Stimulated activated CD4-positive, alpha-beta T cell treated with anti-CD3 and anti-CD28 coated beads, Interleukin-1b, Interleukin-23, amount 100 ng/mL, for 4 hours (primary cell): Measurements from ENCODE around the gene G2E3.
"Not testable (repeated sequence)": the region's sequence is repeated elsewhere in the genome, so short reads cannot be mapped to it uniquely, and the experiment has no call there.

Experiments used
- DNase-seq, 2 donors: peaks; one replicate each; pipeline ENCODE4 v3.0.0-alpha.2; 2020; ENCODE audit warnings: low read depth in 2 of 2

Gene G2E3, protein sequence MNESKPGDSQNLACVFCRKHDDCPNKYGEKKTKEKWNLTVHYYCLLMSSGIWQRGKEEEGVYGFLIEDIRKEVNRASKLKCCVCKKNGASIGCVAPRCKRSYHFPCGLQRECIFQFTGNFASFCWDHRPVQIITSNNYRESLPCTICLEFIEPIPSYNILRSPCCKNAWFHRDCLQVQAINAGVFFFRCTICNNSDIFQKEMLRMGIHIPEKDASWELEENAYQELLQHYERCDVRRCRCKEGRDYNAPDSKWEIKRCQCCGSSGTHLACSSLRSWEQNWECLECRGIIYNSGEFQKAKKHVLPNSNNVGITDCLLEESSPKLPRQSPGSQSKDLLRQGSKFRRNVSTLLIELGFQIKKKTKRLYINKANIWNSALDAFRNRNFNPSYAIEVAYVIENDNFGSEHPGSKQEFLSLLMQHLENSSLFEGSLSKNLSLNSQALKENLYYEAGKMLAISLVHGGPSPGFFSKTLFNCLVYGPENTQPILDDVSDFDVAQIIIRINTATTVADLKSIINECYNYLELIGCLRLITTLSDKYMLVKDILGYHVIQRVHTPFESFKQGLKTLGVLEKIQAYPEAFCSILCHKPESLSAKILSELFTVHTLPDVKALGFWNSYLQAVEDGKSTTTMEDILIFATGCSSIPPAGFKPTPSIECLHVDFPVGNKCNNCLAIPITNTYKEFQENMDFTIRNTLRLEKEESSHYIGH

DNA sequence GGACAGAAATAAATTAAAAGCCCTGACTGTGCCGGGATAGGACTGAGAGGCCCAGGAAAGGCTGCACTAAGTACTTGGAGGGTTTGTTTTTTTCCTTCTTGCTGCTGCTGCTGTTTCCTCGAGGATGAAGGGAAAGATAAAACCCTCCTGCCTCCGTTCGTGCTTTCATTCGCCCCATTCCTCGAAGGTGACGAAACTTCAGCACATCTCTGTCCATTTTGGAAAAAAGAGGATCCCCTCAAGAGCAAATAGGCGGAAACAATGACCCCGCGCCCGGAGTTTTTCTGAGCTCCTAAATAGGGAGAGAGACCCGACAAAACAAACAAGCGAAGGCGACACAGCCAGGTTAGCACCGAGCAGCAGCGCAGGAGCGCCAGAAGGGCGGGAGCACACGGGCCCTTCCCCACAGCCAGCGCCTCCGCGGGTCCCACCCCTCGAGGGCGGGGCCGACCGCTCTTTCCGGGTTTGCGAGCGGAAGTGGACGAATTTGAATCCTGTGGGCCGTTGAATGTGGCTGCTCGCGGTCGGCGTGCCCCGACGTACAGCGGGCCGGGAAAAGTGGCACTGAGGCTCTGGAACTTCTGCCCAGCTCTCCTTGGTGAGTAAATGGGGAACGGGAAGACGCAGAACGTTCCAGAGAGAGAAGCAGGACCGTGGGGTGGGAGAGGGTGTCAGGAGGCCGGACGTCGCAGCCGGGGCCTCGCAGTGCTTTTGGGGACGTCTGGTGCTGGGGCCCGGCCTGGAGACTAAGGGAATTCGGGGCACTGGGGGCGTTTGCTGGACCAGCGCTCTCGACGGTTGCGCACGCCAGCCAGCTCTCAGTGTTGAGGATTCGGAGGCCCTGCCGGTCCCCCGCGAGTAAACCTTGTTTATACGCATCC is at the start of gene G2E3:
Gene G2E3 (plus strand): TSS at position 484 of the 881 bp plus-strand sequence. CDS start 21,922 bp downstream, outside the sequence.
- peak; percentile 76 to 87 for DNase-seq

DNA sequence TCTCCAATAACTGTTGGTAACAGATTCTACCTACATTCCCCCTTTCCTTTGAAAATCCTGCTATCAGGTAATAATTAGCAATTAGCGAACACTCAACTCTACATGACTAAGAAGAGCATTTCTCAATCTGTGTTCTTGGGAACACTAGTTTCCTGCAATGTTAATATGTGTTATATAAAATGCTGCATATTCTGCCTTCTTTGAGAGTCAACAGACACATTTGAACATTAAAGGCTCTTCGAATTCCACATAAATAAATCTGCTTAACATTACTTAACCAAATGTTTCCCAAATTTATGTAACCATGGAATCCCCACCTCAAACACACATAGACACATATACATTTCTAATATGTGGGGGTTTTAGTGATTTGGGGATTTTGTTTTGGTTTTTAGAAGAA is 41.2 kb upstream of the G2E3 start:
- no peak for DNase-seq

DNA sequence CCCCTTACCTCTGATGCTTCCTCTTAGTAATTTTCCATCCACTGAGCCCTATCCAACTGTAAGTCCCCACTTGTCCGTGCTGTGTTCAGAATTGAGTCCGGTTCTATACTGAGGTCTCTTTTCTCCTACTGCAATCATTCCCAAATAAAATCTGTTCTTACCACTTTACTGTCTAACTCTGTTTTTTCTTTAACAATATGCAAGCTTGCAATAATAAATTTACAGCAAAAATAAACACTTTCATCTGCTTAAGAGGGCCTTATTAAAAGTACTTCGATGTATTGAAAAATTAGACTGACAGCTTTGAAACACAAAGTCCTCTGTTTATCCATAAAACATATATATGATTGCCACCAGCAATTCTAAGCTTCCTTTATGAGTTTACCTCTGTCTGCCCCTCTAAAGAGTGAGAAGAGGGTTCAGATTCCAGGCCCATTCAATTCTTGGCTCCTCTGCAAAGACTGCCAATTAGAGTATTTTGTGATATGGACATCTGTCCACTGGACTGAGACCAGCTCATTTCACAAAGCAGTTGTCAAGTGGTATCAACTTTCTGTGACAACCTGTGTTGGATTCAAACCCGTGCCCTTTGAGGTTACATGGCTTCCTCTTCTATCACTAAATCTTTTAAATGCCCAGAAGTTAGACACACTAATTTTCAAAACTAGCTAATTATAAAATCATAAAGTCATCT is 39.9 kb upstream of the G2E3 start:
- DNase-seq: no peak

DNA sequence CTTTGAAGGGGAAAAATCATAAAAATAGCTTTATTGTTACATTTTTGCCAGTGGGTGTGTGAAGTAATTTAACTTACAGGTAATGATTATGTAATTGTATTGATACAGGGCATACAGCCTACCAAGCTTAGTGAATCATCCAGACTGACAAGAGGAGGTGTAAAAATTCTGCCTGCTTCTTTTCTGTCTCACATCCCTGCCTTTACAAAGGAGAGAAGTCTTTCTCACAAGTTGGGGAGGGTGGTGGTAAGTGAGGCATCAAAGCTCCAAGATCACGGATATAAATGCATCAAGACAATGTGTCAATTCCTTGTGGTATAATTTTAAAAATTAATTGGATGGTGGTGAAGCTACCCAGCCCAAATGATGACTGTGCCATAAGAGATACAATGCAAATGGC is 39.0 kb upstream of the G2E3 start:
- DNase-seq: no peak

DNA sequence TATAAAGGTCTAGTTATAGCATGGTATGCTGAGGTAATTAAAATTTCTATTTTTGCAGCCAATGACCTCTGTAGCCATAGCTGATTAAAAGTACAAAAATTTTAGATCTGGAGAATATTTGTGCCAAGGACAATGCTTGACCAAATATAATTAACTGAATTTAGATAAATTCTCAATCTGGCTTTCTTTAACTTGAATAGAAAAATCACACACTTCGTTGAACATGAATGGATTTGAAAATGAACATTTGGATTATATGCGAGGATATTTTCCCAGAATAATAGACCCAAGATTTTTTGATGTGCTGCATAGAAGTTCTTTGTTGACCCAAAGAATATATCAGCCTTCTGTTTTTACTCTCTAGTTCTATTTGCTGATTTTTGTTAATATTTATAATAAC is 38.4 kb upstream of the G2E3 start:
- no peak for DNase-seq

DNA sequence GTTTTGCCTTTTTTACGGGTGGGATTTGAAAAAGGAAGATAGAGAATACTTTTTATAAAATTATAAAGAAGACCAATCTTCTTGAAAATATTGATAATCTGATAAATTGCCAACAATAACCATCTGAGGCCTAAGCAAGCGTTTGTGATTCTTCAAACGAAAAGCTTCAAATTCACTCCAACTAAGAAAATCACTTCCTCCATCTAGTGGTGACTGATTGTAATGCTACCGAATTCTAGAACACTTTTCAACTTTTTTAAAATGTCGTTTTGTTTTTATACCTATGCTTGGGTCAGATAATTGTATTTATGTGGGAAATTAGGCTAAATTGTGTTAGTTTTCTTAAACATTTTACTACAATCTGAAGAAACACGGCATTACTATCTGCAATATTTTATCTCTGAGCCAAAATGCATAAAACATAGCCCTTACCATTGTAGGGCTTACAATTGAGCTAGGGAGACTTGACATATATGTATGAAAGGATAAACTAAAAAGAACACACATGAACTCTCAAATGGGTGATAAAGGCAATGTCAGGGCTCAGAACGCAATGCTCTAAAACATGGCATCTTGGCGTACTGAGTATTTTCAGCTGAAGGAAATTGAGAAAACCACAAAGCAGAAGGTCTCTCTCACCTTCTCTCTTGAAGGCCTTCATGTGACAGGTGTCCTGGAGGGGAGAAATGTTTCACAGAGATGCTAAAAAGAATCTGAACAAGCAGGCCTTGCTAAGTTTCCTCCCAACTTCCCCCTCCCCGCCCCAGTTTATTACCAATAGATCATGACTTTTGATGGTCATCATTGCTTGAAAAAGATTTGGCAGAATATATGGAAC is 36.8 kb upstream of the G2E3 start:
- no peak for DNase-seq

DNA sequence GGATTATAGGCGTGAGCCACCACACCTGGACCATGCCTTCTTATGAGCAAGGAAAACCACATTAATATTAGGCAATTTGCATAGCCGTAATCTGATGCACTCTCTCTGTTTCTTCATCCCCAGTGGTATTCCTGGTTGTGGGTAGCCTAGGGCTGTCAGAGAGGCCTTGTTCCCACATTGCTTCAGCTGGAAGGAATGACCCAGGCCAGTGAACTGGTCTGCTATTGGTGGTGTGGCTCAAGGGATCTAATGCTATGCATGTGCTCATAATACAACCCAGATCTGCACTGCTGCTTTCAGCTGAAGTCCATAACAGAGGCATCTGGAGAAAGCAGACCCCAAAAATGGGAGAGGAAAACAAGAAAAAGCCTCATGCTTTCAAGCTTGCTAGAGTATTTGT is 33.1 kb upstream of the G2E3 start:
- no peak for DNase-seq

DNA sequence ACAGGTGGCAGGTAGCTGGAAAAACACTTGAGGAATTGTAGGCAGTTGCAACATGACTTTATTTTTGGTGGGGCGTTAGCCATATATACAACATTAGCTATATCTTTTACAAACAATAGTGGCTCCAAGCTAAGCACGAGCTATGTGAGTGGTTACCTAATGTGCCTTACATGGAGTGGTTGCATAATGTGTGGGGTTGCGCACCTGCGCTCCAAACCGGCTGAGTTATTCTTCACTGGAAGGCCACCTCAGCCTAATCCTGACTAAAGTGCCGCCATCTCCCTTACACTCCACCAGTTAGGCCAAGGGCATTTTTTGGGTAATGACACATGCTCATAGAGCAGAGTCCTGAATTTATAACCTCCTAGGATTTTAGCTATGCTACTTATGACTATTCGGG is 31.8 kb upstream of the G2E3 start:
- no peak for DNase-seq

- DNase-seq: no peak
Measured at GRCh38 chr14:30528119-30528518, 30.8 kb upstream of the G2E3 start.

DNA sequence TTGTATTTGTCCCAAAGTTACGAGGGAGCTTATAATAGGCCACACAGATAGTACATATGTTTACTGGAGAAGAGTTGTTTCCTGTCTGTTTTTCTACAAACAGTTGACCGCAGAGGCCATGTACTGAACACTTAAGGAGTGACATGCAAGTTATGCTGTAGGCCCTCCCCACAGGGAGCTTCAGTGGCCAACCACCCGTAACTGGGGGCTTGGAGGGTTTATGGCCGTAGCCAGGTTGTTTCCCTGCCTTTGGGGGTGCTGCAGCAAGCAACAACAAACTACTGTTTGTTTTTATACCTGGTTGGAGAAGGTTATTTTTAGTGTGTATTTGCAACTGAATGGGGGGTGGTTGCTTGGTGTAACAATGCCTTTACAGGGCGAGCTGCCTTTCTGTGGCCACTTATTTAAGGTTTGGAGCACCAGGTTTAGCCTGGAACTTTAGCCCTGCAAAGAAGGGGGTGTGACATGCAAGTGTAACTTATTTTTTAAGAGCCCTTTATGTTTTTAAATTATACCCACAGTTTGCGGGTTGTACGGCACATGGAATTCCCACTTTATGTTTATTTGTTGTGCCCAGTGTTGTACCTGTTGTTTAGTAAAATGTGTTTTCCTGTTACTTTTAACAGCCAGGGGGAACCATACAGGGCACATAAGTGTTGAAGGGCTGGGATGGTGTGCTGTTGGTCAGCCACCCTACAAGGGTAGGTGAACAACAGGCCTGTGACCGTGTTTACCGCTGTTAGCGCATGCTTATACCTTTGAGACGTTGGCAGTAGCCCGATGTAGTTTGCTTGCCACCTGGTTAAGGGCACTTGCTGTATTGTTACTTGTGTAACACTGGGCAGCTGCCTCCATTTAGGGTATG is 29.9 kb upstream of the G2E3 start:
- DNase-seq: no peak

DNA sequence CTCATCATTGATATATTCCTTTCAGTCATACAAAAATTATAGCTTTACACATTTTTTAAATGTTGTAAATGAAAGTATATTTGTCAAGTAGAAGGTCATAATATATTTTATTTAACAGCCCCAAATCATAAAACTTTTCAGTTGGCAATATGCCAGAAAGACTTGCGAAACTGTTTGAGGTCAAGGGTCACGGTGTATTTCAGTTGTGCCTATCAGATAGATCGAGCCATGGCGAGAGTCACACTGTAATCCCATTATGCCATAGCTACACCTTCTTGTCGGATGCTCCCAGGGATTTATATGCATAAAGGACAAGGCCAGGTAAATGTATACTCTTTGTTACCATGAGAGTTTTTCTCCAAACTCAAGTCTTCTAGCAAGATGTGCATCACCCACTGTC is 26.7 kb upstream of the G2E3 start:
- no peak for DNase-seq

GRCh38 chr14:30533126-30533525 is 25.8 kb upstream of the G2E3 start:
- DNase-seq: no peak

- no peak for DNase-seq
Measured at GRCh38 chr14:30541318-30541717, 17.6 kb upstream of the G2E3 start.

GRCh38 chr14:30546735-30547134 is 12.2 kb upstream of the G2E3 start:
- DNase-seq: not testable (repeated sequence)

- no peak for DNase-seq
Measured at GRCh38 chr14:30547388-30548048, 11.4 kb upstream of the G2E3 start.

DNA sequence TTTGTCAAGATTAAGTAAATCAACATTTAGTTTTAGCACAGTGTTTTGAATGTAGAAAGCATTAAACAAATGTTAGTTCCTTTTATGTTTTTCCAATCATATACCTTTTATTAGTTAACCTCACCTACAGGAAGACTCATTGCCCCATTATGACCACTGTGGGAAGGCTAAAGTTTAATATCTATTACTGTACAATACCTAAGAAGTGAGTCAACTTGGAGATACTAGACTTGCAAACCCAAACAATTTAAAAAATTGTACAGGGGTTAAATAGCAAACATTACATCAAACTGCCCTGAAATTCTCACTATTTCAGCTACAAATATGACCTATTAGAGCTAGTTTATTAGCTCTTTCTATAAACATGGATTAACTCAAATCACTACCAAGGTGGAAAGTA is 8.6 kb upstream of the G2E3 start:
- no peak for DNase-seq

- no peak for DNase-seq
Measured at GRCh38 chr14:30551460-30551859, 7.5 kb upstream of the G2E3 start.

DNA sequence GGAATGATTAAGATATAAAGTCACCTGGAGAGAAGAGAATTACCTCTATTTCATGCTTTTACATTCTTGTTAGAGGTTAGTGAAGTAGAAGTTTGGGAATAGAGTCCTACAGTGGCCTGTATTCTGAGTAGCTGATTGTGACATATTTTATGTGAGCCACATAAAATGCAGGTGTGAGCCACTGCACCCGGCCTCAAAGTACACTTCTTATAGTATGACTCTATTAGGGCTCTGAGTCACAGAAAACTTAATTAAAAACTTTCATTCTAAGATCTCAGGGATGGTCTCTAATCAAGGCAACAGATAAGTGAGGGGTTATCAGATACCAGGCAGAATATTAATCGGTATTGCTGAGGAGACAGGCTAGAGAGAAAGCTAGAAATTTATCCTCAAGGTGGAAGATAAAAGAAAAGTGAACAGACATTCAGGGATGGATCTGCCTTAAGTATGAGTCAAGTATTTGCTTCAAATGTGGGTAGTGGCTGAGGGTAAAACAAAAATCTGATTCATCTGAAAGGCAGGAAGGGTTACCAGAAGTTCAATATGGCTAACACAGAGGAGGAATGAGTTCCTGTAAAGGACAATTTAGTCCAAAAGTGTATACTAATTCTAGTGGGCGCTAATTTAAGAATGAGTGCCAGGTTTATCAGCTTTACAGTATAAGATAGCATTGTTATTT is 5.5 kb upstream of the G2E3 start:
- DNase-seq: no peak

DNA sequence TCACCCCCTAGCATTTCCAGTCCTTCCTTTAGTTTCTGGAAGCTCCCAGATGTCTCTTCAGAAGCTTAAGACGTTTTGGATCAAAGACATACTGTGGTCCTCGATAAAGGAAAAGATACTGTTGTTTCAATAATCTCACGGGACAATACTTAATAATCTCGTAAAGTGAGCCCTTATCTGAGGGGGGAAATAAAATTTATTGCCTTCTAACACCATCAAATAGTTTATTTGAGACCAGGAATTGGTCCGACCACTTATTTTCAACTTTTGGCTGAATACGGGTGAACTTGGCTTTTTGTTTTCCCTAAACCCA is 640 bp upstream of the G2E3 start:
- no peak for DNase-seq
